Keratinocyte (primary cell): Measurements from ENCODE around the gene IPPK. TPM values are rescaled to one million over a fixed set of nuclear protein-coding genes. Genes with fewer than 3 reads are reported as not detected.
A peak's percentile ranks its signal among the peaks of the same experiment; 100 is the strongest.

Experiments
- DNase-seq: peaks from one replicate; pipeline ENCODE4 v3.0.0-alpha.2; 2011; ENCODE audit warnings: low read depth, missing footprints, low spot score
- FAIRE-seq: peaks from 2 replicates; lab custom pipeline; 2011; peaks lifted over from hg19 to GRCh38; lab: Jason Lieb, UNC
- H2AFZ ChIP-seq: 2 replicates; pipeline ENCODE4 v1.6.0; 2012; ENCODE audit warnings: low read length, control low read depth, inconsistent platforms; ENCODE audit not compliant: control insufficient read depth
- H3K27ac ChIP-seq: 2 replicates; pipeline ENCODE4 v1.5.1; 2011; ENCODE audit warnings: low read length; ENCODE audit not compliant: control insufficient read depth, insufficient read depth
- H3K27me3 ChIP-seq: 3 replicates; pipeline ENCODE4 v1.6.0; 2011; ENCODE audit warnings: low read length; ENCODE audit not compliant: control insufficient read depth, insufficient read depth; ENCODE audit errors: extremely low read depth
- H3K36me3 ChIP-seq, 2 experiments: 2 replicates in 1 of 2; 3 replicates in 1 of 2; pipeline ENCODE4 v1.5.1; 2011; ENCODE audit warnings: low read length in 2 of 2, mild to moderate bottlenecking in 1 of 2; ENCODE audit not compliant: control insufficient read depth in 2 of 2, insufficient read depth in 2 of 2; ENCODE audit errors: extremely low read depth in 1 of 2
- H3K4me1 ChIP-seq: 3 replicates; pipeline ENCODE4 v1.5.1; 2011; ENCODE audit warnings: low read length; ENCODE audit not compliant: control insufficient read depth, insufficient read depth; ENCODE audit errors: extremely low read depth
- H3K4me2 ChIP-seq: 3 replicates; pipeline ENCODE4 v1.6.0; 2011; ENCODE audit warnings: low read depth, low read length; ENCODE audit not compliant: control insufficient read depth, insufficient read depth; ENCODE audit errors: extremely low read depth
- H3K4me3 ChIP-seq, 3 experiments: fragments of 200-600 bp in 1 of 3; sonication (generic) in 1 of 3; 2 replicates in 2 of 3; 3 replicates in 1 of 3; pipeline ENCODE4 v1.5.1; 2011 to 2016; ENCODE audit warnings: low read length in 3 of 3, mild to moderate bottlenecking in 3 of 3, control low read depth in 2 of 3, inconsistent platforms in 1 of 3, low read depth in 1 of 3, mixed read lengths in 1 of 3, mixed run types in 1 of 3, moderate library complexity in 1 of 3; ENCODE audit not compliant: control insufficient read depth in 2 of 3, insufficient read depth in 2 of 3; ENCODE audit errors: extremely low read depth in 1 of 3
- H3K79me2 ChIP-seq: 2 replicates; pipeline ENCODE4 v1.6.0; 2012; ENCODE audit warnings: low read length; ENCODE audit not compliant: control insufficient read depth, insufficient read depth
- H3K9ac ChIP-seq: 3 replicates; pipeline ENCODE4 v1.6.0; 2011; ENCODE audit warnings: low read length; ENCODE audit not compliant: control insufficient read depth, insufficient read depth; ENCODE audit errors: extremely low read depth
- H3K9me1 ChIP-seq: 3 replicates; pipeline ENCODE4 v1.6.0; 2011; ENCODE audit warnings: low read length; ENCODE audit not compliant: control insufficient read depth, insufficient read depth; ENCODE audit errors: extremely low read depth
- H3K9me3 ChIP-seq: 2 replicates; pipeline ENCODE4 v1.5.1; 2012; ENCODE audit warnings: low read depth, low read length; ENCODE audit not compliant: control insufficient read depth
- H4K20me1 ChIP-seq: 3 replicates; pipeline ENCODE4 v1.6.0; 2011; ENCODE audit warnings: low read length; ENCODE audit not compliant: control insufficient read depth, insufficient read depth; ENCODE audit errors: extremely low read depth
- EZH2 ChIP-seq: IDR thresholded peaks from one replicate; pipeline ENCODE4 v1.6.1; 2012; ENCODE audit warnings: inconsistent platforms, mild to moderate bottlenecking, low read length, moderate library complexity
- dilution Hi-C: fragments of 300-500 bp; cut with MboI; formaldehyde crosslinking; loops from one replicate; pipeline ENCODE4 v1.7.0; 2020; ENCODE audit warnings: low sequenced_read_pairs; ENCODE audit not compliant: extremely low pct_ligation_motif_present
- polyA plus RNA-seq, 5 experiments: library from polyadenylated mRNA; depleted of rRNA in 3 of 5; stranded (reverse) in 3 of 5; stranded (forward) in 1 of 5; unstranded in 1 of 5; fragments of >200 nt; gene quantifications; 1 replicate in 1 of 5; 2 replicates in 3 of 5; 3 replicates in 1 of 5; pipeline versions ENCODE4 v1.2.1 to v1.2.3, GENCODE V29; 2011 to 2012; ENCODE audit warnings: missing spikeins in 2 of 5, low read depth in 1 of 5, low replicate concordance in 1 of 5
- TF ChIP-seq, protein P1 (sequence below), 3 experiments: IDR thresholded peaks in 1 of 3; conservative IDR thresholded peaks in 1 of 3; optimal IDR thresholded peaks in 1 of 3; 2 replicates in 2 of 3; 3 replicates in 1 of 3; pipeline versions ENCODE3 to v1.5.1; 2011; ENCODE audit warnings: low read length in 3 of 3, mild to moderate bottlenecking in 3 of 3, moderate library complexity in 2 of 3, control low read depth in 1 of 3, inconsistent platforms in 1 of 3; ENCODE audit not compliant: insufficient read depth in 2 of 3; ENCODE audit errors: extremely low read depth in 1 of 3

IPPK gene
- polyA plus RNA-seq, 1 donor (not counting 4 experiments of a cell fraction or from before 2014, with no cell fraction given) = 32.4 TPM

DNA sequence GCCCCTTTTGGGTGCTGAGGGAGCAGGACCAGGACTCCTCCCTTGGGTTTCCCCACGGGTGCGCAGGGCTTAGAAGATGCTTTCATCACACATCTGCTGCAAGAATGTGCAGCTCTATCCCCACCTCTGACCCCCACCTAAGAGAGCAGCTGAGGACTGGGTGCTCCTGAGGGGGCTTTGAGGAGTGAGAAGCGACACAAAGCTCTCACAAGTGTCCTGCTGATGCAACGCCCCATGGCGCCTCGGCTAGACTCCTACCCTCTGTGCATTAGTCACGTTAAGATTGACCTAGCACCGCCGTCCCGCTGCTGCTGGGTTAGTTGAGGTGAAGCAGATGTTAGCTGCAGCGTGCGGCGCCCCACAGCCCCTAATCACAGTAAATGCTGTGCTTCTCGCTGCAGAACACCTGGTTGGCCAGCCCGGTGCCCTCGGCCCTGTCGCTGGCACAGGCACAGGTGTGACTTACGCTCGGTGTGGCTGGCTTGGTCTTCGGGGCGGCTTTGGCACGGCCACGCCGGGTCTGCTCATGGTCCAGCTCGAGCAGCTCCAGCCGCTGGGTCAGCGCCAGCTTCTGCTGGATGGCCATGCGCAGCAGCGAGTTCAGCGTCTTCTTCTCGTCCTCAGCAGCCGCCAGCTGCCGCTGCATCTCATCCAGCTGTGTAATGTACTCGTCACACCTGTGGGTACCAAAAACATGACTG, 45.0 kb upstream of the IPPK start:
- peak overlapping the region; percentile 87 for H3K27ac ChIP-seq
- H3K36me3 ChIP-seq = peaks cover 51 to 65% of the 10 kb centered on the region in 2 experiments

DNA sequence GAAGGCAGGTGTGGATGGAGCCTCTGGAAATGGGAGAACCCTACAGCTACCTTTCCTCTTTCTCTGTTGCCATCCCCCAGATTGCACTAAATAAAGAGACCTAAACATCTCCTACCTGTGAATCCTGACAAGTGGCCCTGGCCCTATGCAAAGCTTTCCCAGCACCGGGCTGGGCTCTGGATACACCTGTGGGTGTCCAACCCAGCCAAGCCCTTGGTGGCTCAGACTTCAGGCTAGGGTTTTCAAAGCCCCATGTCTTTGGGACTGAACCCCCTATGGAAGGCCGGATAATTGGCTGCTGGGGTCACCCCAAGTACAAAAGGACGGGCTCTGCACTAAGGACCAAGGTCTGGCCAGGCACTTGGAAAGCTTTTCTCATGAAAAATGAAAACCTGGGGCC, 44.1 kb upstream of the IPPK start:
- no peaks in the 10 kb centered on the region for H3K9me3 ChIP-seq
- H3K4me1 ChIP-seq = peaks cover 53% of the 10 kb centered on the region
- peaks cover 48 to 61% of the 10 kb centered on the region in 2 experiments for H3K36me3 ChIP-seq
- DNase-seq (no peak), FAIRE-seq (no peak)
- peaks cover 2% of the 10 kb centered on the region for H4K20me1 ChIP-seq
- dilution Hi-C loops = no loop called here
- no peak overlapping the region for H3K27ac ChIP-seq
- H3K27me3 ChIP-seq = no peaks in the 10 kb centered on the region
- peaks cover 25% of the 10 kb centered on the region for H3K79me2 ChIP-seq
- H3K9me1 ChIP-seq = peaks cover 5% of the 10 kb centered on the region
- no peak overlapping the region for H3K4me3 ChIP-seq
- H3K9ac ChIP-seq = no peak overlapping the region
- H2AFZ ChIP-seq = no peak overlapping the region
- no peak overlapping the region for H3K4me2 ChIP-seq
- TF ChIP-seq, protein P1, sequence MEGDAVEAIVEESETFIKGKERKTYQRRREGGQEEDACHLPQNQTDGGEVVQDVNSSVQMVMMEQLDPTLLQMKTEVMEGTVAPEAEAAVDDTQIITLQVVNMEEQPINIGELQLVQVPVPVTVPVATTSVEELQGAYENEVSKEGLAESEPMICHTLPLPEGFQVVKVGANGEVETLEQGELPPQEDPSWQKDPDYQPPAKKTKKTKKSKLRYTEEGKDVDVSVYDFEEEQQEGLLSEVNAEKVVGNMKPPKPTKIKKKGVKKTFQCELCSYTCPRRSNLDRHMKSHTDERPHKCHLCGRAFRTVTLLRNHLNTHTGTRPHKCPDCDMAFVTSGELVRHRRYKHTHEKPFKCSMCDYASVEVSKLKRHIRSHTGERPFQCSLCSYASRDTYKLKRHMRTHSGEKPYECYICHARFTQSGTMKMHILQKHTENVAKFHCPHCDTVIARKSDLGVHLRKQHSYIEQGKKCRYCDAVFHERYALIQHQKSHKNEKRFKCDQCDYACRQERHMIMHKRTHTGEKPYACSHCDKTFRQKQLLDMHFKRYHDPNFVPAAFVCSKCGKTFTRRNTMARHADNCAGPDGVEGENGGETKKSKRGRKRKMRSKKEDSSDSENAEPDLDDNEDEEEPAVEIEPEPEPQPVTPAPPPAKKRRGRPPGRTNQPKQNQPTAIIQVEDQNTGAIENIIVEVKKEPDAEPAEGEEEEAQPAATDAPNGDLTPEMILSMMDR (optimal IDR thresholded peaks at IDR 0.05 in 1 of 3, IDR thresholded peaks at IDR 0.05 in 1 of 3, conservative IDR thresholded peaks at IDR 0.05 in 1 of 3; ENCODE audit: extremely low read depth in 1 of 3, insufficient read depth in 2 of 3, low read length in 3 of 3) = no peak
- TF ChIP-seq EZH2 = no peak

More for the DNA sequence above, 45.0 kb upstream of the IPPK start:
- Histone ChIP-seq H3K9ac (peak overlapping the region; percentile 66), H3K4me1 (peaks cover 44% of the 10 kb centered on the region), H3K9me1 (peaks cover 2% of the 10 kb centered on the region), H3K4me2 (no peak overlapping the region), H3K79me2 (peaks cover 34% of the 10 kb centered on the region), H4K20me1 (peaks cover 2% of the 10 kb centered on the region), H3K4me3 (no peak overlapping the region), H2AFZ (no peak overlapping the region), H3K9me3 (no peaks in the 10 kb centered on the region), H3K27me3 (no peaks in the 10 kb centered on the region)
- DNase-seq (peak; percentile 48), FAIRE-seq (no peak)
- dilution Hi-C loops = no loop called here
- no peak for TF ChIP-seq EZH2
- TF ChIP-seq, protein P1 (optimal IDR thresholded peaks at IDR 0.05 in 1 of 3, IDR thresholded peaks at IDR 0.05 in 1 of 3, conservative IDR thresholded peaks at IDR 0.05 in 1 of 3; ENCODE audit: extremely low read depth in 1 of 3, insufficient read depth in 2 of 3, low read length in 3 of 3) = no peak
